HG03196 (cell line): Measurements from ENCODE around the gene SYT11.
"Not testable (repeated sequence)": the region's sequence is repeated elsewhere in the genome, so short reads cannot be mapped to it uniquely, and the experiment has no call there.

Source experiments
- ATAC-seq: cut with Tn5 transposase; IDR thresholded peaks from one replicate; pipeline ENCODE4 v1.9.1; 2021; ENCODE audit not compliant: unreplicated experiment

The SYT11 gene

GRCh38 chr1:155898888-155899287, 39.5 kb downstream of the SYT11 start:
- no peak for ATAC-seq

GRCh38 chr1:155899683-155900082, 40.3 kb downstream of the SYT11 start:
- ATAC-seq = no peak

GRCh38 chr1:155900161-155900560, 40.8 kb downstream of the SYT11 start:
- no peak for ATAC-seq

GRCh38 chr1:155904261-155904660, 44.9 kb downstream of the SYT11 start:
- no peak for ATAC-seq

- no peak for ATAC-seq
These were observed 50.5 kb downstream of the SYT11 start for GRCh38 chr1:155909894-155910293.

GRCh38 chr1:155910621-155911121, 51.3 kb downstream of the SYT11 start:
- no peak for ATAC-seq

GRCh38 chr1:155911156-155912055, 52.0 kb downstream of the SYT11 start, which contains the start of gene RIT1:
Gene RIT1 (minus strand): TSS chr1:155911349. CDS start chr1:155910761, 588 bp downstream.
- peak; percentile 76 for ATAC-seq

- ATAC-seq = no peak
These were observed 52.7 kb downstream of the SYT11 start for GRCh38 chr1:155912056-155912536.

- ATAC-seq = no peak
These were observed 54.8 kb downstream of the SYT11 start for GRCh38 chr1:155913969-155914757.

GRCh38 chr1:155918660-155919059, 59.3 kb downstream of the SYT11 start:
- no peak for ATAC-seq

- ATAC-seq = no peak
These were observed 60.4 kb downstream of the SYT11 start for GRCh38 chr1:155919801-155920200.

- no peak for ATAC-seq
These were observed 61.4 kb downstream of the SYT11 start for GRCh38 chr1:155920717-155921116.

GRCh38 chr1:155925506-155925905, 66.1 kb downstream of the SYT11 start:
- ATAC-seq = no peak

- no peak for ATAC-seq
These were observed 69.7 kb downstream of the SYT11 start for GRCh38 chr1:155929057-155929456.

- ATAC-seq = not testable (repeated sequence)
These were observed 71.4 kb downstream of the SYT11 start for GRCh38 chr1:155930725-155931124.

GRCh38 chr1:155931332-155932038, 72.1 kb downstream of the SYT11 start:
- ATAC-seq = no peak

GRCh38 chr1:155932081-155932480, 72.7 kb downstream of the SYT11 start:
- ATAC-seq = no peak

- no peak for ATAC-seq
These were observed 73.1 kb downstream of the SYT11 start for GRCh38 chr1:155932487-155932886.

- ATAC-seq = no peak
These were observed 74.3 kb downstream of the SYT11 start for GRCh38 chr1:155933591-155934096.

GRCh38 chr1:155934097-155934935, 74.9 kb downstream of the SYT11 start, which contains the start of gene KHDC4:
Gene KHDC4 (minus strand): TSS chr1:155934413. CDS start chr1:155934373, 40 bp downstream.
- peak; percentile 92 for ATAC-seq
